ENCODE results near the gene GRIK3.

Gene GRIK3

GRCh38 chr1:36822648-36823047, 211.7 kb downstream of the GRIK3 start:
- DNase-seq: no peak
- WGBS (ENCODE audit: extremely low coverage, insufficient coverage, insufficient read length): no CpG with 5 or more reads among the region's 2 CpGs
- H3K9ac ChIP-seq (ENCODE audit: low read length): peak overlapping the region; percentile 13

GRCh38 chr1:36821386-36821785, 212.9 kb downstream of the GRIK3 start:
- Histone ChIP-seq H3K4me1 (ENCODE audit: control insufficient read depth in 1 of 2, insufficient read depth in 2 of 2, low read length in 2 of 2) (peaks cover 0 to 2% of the 10 kb centered on the region in 2 experiments), H3K36me3 (ENCODE audit: control insufficient read depth in 1 of 2, insufficient read depth in 2 of 2, low read length in 2 of 2) (no peaks in the 10 kb centered on the region), H3K4me2 (ENCODE audit: low read length) (no peak overlapping the region), H2BK5ac (ENCODE audit: low read depth, low read length, poor library complexity) (no peak overlapping the region), H4K12ac (ENCODE audit: low read depth, low read length) (no peak overlapping the region), H3K79me2 (ENCODE audit: control insufficient read depth, insufficient read depth, low read length, poor library complexity) (no peaks in the 10 kb centered on the region), H3K9ac (ENCODE audit: low read length) (no peak overlapping the region), H3K4me3 (ENCODE audit: low read depth, low read length) (no peak overlapping the region), H2BK120ac (ENCODE audit: insufficient read depth, low read length, poor library complexity) (no peak overlapping the region), H3K4ac (ENCODE audit: low read depth, low read length) (no peak overlapping the region), H3K23ac (ENCODE audit: low read length) (no peak overlapping the region), H3K18ac (ENCODE audit: low read length) (no peak overlapping the region), H3K9me3 (ENCODE audit: insufficient read depth, low read depth, low read length) (peaks cover 1% of the 10 kb centered on the region), H3K14ac (ENCODE audit: low read length) (no peak overlapping the region), H4K91ac (ENCODE audit: low read depth, low read length) (no peak overlapping the region), H3K27ac (ENCODE audit: low read depth, low read length) (no peak overlapping the region), H4K8ac (ENCODE audit: low read depth, low read length) (no peak overlapping the region), H2AFZ (ENCODE audit: insufficient read depth, low read length, poor library complexity) (no peak overlapping the region), H3K79me1 (ENCODE audit: low read length) (no peaks in the 10 kb centered on the region), H3K27me3 (ENCODE audit: insufficient read depth, low read length) (no peaks in the 10 kb centered on the region), H2BK12ac (ENCODE audit: low read length) (no peak overlapping the region), H2AK5ac (ENCODE audit: low read length) (no peak overlapping the region)
- no peak for DNase-seq
- WGBS (ENCODE audit: extremely low coverage, insufficient coverage, insufficient read length): no CpG with 5 or more reads among the region's 7 CpGs

More at GRCh38 chr1:36822648-36823047, 211.7 kb downstream of the GRIK3 start:
- H3K4me3 ChIP-seq (ENCODE audit: low read depth, low read length): no peak overlapping the region
- no peak overlapping the region for H2BK12ac ChIP-seq (ENCODE audit: low read length)
- H4K91ac ChIP-seq (ENCODE audit: low read depth, low read length): no peak overlapping the region
- no peaks in the 10 kb centered on the region for H3K36me3 ChIP-seq (ENCODE audit: control insufficient read depth in 1 of 2, insufficient read depth in 2 of 2, low read length in 2 of 2)
- H4K12ac ChIP-seq (ENCODE audit: low read depth, low read length): no peak overlapping the region
- no peak overlapping the region for H2AFZ ChIP-seq (ENCODE audit: insufficient read depth, low read length, poor library complexity)
- H2AK5ac ChIP-seq (ENCODE audit: low read length): no peak overlapping the region
- no peak overlapping the region for H4K8ac ChIP-seq (ENCODE audit: low read depth, low read length)
- H3K18ac ChIP-seq (ENCODE audit: low read length): no peak overlapping the region
- H3K23ac ChIP-seq (ENCODE audit: low read length): no peak overlapping the region
- H3K27ac ChIP-seq (ENCODE audit: low read depth, low read length): no peak overlapping the region
- no peaks in the 10 kb centered on the region for H3K27me3 ChIP-seq (ENCODE audit: insufficient read depth, low read length)
- no peak overlapping the region for H3K4ac ChIP-seq (ENCODE audit: low read depth, low read length)
- H3K79me2 ChIP-seq (ENCODE audit: control insufficient read depth, insufficient read depth, low read length, poor library complexity): no peaks in the 10 kb centered on the region
- H2BK5ac ChIP-seq (ENCODE audit: low read depth, low read length, poor library complexity): no peak overlapping the region
- peaks cover 0 to 2% of the 10 kb centered on the region in 2 experiments for H3K4me1 ChIP-seq (ENCODE audit: control insufficient read depth in 1 of 2, insufficient read depth in 2 of 2, low read length in 2 of 2)
- no peak overlapping the region for H3K4me2 ChIP-seq (ENCODE audit: low read length)
- no peak overlapping the region for H2BK120ac ChIP-seq (ENCODE audit: insufficient read depth, low read length, poor library complexity)
- H3K14ac ChIP-seq (ENCODE audit: low read length): no peak overlapping the region
- H3K9me3 ChIP-seq (ENCODE audit: insufficient read depth, low read depth, low read length): peaks cover 1% of the 10 kb centered on the region
- H3K79me1 ChIP-seq (ENCODE audit: low read length): no peaks in the 10 kb centered on the region

GRCh38 chr1:36818771-36819170, 215.5 kb downstream of the GRIK3 start:
- Histone ChIP-seq H3K23ac (ENCODE audit: low read length) (no peak overlapping the region), H2AK5ac (ENCODE audit: low read length) (no peak overlapping the region), H2BK5ac (ENCODE audit: low read depth, low read length, poor library complexity) (no peak overlapping the region), H3K4me3 (ENCODE audit: low read depth, low read length) (no peak overlapping the region), H3K18ac (ENCODE audit: low read length) (no peak overlapping the region), H3K27ac (ENCODE audit: low read depth, low read length) (no peak overlapping the region), H3K9ac (ENCODE audit: low read length) (no peak overlapping the region), H2AFZ (ENCODE audit: insufficient read depth, low read length, poor library complexity) (no peak overlapping the region), H3K79me2 (ENCODE audit: control insufficient read depth, insufficient read depth, low read length, poor library complexity) (no peaks in the 10 kb centered on the region), H3K4ac (ENCODE audit: low read depth, low read length) (no peak overlapping the region), H3K14ac (ENCODE audit: low read length) (no peak overlapping the region), H4K91ac (ENCODE audit: low read depth, low read length) (no peak overlapping the region), H3K9me3 (ENCODE audit: insufficient read depth, low read depth, low read length) (no peaks in the 10 kb centered on the region), H3K36me3 (ENCODE audit: control insufficient read depth in 1 of 2, insufficient read depth in 2 of 2, low read length in 2 of 2) (no peaks in the 10 kb centered on the region), H3K4me2 (ENCODE audit: low read length) (no peak overlapping the region), H4K8ac (ENCODE audit: low read depth, low read length) (no peak overlapping the region), H4K12ac (ENCODE audit: low read depth, low read length) (no peak overlapping the region), H2BK12ac (ENCODE audit: low read length) (no peak overlapping the region), H3K27me3 (ENCODE audit: insufficient read depth, low read length) (no peaks in the 10 kb centered on the region), H2BK120ac (ENCODE audit: insufficient read depth, low read length, poor library complexity) (no peak overlapping the region), H3K79me1 (ENCODE audit: low read length) (no peaks in the 10 kb centered on the region), H3K4me1 (ENCODE audit: control insufficient read depth in 1 of 2, insufficient read depth in 2 of 2, low read length in 2 of 2) (no peaks in the 10 kb centered on the region)
- no CpG with 5 or more reads among the region's 2 CpGs for WGBS (ENCODE audit: extremely low coverage, insufficient coverage, insufficient read length)
- DNase-seq: no peak

GRCh38 chr1:36816348-36816747, 218.0 kb downstream of the GRIK3 start:
- DNase-seq: no peak
- Histone ChIP-seq H3K79me1 (ENCODE audit: low read length) (no peaks in the 10 kb centered on the region), H4K12ac (ENCODE audit: low read depth, low read length) (no peak overlapping the region), H3K27me3 (ENCODE audit: insufficient read depth, low read length) (no peaks in the 10 kb centered on the region), H3K9me3 (ENCODE audit: insufficient read depth, low read depth, low read length) (no peaks in the 10 kb centered on the region), H3K4me2 (ENCODE audit: low read length) (no peak overlapping the region), H3K36me3 (ENCODE audit: control insufficient read depth in 1 of 2, insufficient read depth in 2 of 2, low read length in 2 of 2) (no peaks in the 10 kb centered on the region), H3K4me1 (ENCODE audit: control insufficient read depth in 1 of 2, insufficient read depth in 2 of 2, low read length in 2 of 2) (no peaks in the 10 kb centered on the region), H3K14ac (ENCODE audit: low read length) (no peak overlapping the region), H3K9ac (ENCODE audit: low read length) (no peak overlapping the region), H3K27ac (ENCODE audit: low read depth, low read length) (no peak overlapping the region), H3K23ac (ENCODE audit: low read length) (no peak overlapping the region), H2AFZ (ENCODE audit: insufficient read depth, low read length, poor library complexity) (no peak overlapping the region), H3K4me3 (ENCODE audit: low read depth, low read length) (no peak overlapping the region), H3K79me2 (ENCODE audit: control insufficient read depth, insufficient read depth, low read length, poor library complexity) (no peaks in the 10 kb centered on the region), H2AK5ac (ENCODE audit: low read length) (no peak overlapping the region), H3K4ac (ENCODE audit: low read depth, low read length) (no peak overlapping the region), H4K8ac (ENCODE audit: low read depth, low read length) (no peak overlapping the region), H3K18ac (ENCODE audit: low read length) (no peak overlapping the region), H4K91ac (ENCODE audit: low read depth, low read length) (no peak overlapping the region), H2BK120ac (ENCODE audit: insufficient read depth, low read length, poor library complexity) (no peak overlapping the region), H2BK12ac (ENCODE audit: low read length) (no peak overlapping the region), H2BK5ac (ENCODE audit: low read depth, low read length, poor library complexity) (no peak overlapping the region)
- WGBS (ENCODE audit: extremely low coverage, insufficient coverage, insufficient read length): no CpG with 5 or more reads among the region's 2 CpGs
